Midbrain (tissue), 1 donor: ENCODE results near the gene TRIB2.

Experiments
- DNase-seq: peaks from one replicate; lab custom pipeline; 2025; lab: John Stamatoyannopoulos, UW

The TRIB2 gene

GRCh38 chr2:12700989-12701388, 15.7 kb upstream of the TRIB2 start:
- no peak for DNase-seq

- DNase-seq: no peak
Measured at GRCh38 chr2:12701786-12702167, 15.0 kb upstream of the TRIB2 start.

GRCh38 chr2:12702168-12703121, 14.3 kb upstream of the TRIB2 start:
- peak; percentile 66 for DNase-seq

- DNase-seq: no peak
Measured at GRCh38 chr2:12704378-12704777, 12.4 kb upstream of the TRIB2 start.

GRCh38 chr2:12705230-12705629, 11.5 kb upstream of the TRIB2 start:
- DNase-seq: no peak

- DNase-seq: no peak
Measured at GRCh38 chr2:12705742-12706141, 11.0 kb upstream of the TRIB2 start.

- no peak for DNase-seq
Measured at GRCh38 chr2:12708508-12709206, 8.1 kb upstream of the TRIB2 start.

GRCh38 chr2:12709207-12709522, 7.6 kb upstream of the TRIB2 start:
- no peak for DNase-seq

- no peak for DNase-seq
Measured at GRCh38 chr2:12710301-12710700, 6.4 kb upstream of the TRIB2 start.

GRCh38 chr2:12711339-12711738, 5.4 kb upstream of the TRIB2 start:
- DNase-seq: no peak

GRCh38 chr2:12712881-12713280, 3.9 kb upstream of the TRIB2 start:
- no peak for DNase-seq

- DNase-seq: no peak
Measured at GRCh38 chr2:12714391-12715221, 2.1 kb upstream of the TRIB2 start.

- DNase-seq: no peak
Measured at GRCh38 chr2:12715258-12716031, 1.3 kb upstream of the TRIB2 start.

GRCh38 chr2:12716032-12716281, 779 bp upstream of the TRIB2 start:
- peak; percentile 62 for DNase-seq

GRCh38 chr2:12717191-12718014, 667 bp downstream of the TRIB2 start:
- DNase-seq: peak; percentile 64

GRCh38 chr2:12718015-12718671, 1.4 kb downstream of the TRIB2 start:
- peak; percentile 48 for DNase-seq

- DNase-seq: no peak
Measured at GRCh38 chr2:12718711-12719399, 2.1 kb downstream of the TRIB2 start.

- peak; percentile 16 for DNase-seq
Measured at GRCh38 chr2:12719400-12720277, 2.9 kb downstream of the TRIB2 start.

- DNase-seq: no peak
Measured at GRCh38 chr2:12720278-12720620, 3.5 kb downstream of the TRIB2 start.
